Neural cell (in vitro differentiated cells): ENCODE data around the gene KRTAP21-2. TPM values are rescaled to one million over a fixed set of nuclear protein-coding genes. Genes with fewer than 3 reads are reported as not detected.
"Not testable (repeated sequence)": the region's sequence is repeated elsewhere in the genome, so short reads cannot be mapped to it uniquely, and the experiment has no call there.

Experiments used
- H2AFZ ChIP-seq: fragments of 200-600, 300-800 bp; sonication (generic), shearing (Covaris generic); 2 replicates; pipeline ENCODE4 v1.6.0; 2014; ENCODE audit warnings: low read depth, mild to moderate bottlenecking, antibody characterized with exemption, low read length, moderate library complexity
- H3F3A ChIP-seq: fragments of 200-600 bp; shearing (Covaris generic); 2 replicates; pipeline ENCODE4 v1.6.1; 2016; ENCODE audit warnings: mild to moderate bottlenecking, moderate library complexity, mixed read lengths, antibody characterized with exemption, low read length; ENCODE audit not compliant: insufficient read depth, poor library complexity, severe bottlenecking
- H3K27ac ChIP-seq: fragments of 200-600, 300-800 bp; sonication (generic), shearing (Covaris generic); 2 replicates; pipeline ENCODE4 v1.5.1; 2014; ENCODE audit warnings: mild to moderate bottlenecking, low read length, moderate library complexity
- H3K27me3 ChIP-seq: fragments of 300-800, 200-600 bp; sonication (generic), shearing (Covaris generic); 2 replicates; pipeline ENCODE4 v1.6.0; 2014; ENCODE audit warnings: mild to moderate bottlenecking, low read depth, low read length, moderate library complexity; ENCODE audit not compliant: insufficient read depth
- H3K36me3 ChIP-seq: fragments of 300-800, 200-600 bp; sonication (generic), shearing (Covaris generic); 2 replicates; pipeline ENCODE4 v1.5.1; 2014; ENCODE audit warnings: mild to moderate bottlenecking, antibody characterized with exemption, low read length, moderate library complexity; ENCODE audit not compliant: insufficient read depth
- H3K4me2 ChIP-seq: fragments of 300-800, 200-600 bp; sonication (generic), shearing (Covaris generic); 2 replicates; pipeline ENCODE4 v1.6.0; 2014; ENCODE audit warnings: mild to moderate bottlenecking, low read length
- H3K4me3 ChIP-seq: fragments of 300-800, 200-600 bp; sonication (generic), shearing (Covaris generic); 2 replicates; pipeline ENCODE4 v1.5.1; 2014; ENCODE audit warnings: mild to moderate bottlenecking, low read length, moderate library complexity
- H3K79me2 ChIP-seq: fragments of 200-600 bp; shearing (Covaris generic); replicated peaks from 2 replicates; pipeline ENCODE4 v1.6.0; 2014; ENCODE audit warnings: mild to moderate bottlenecking, low read length, moderate library complexity; ENCODE audit not compliant: insufficient read depth
- H3K9ac ChIP-seq: fragments of 300-800, 200-600 bp; sonication (generic), shearing (Covaris generic); 2 replicates; pipeline ENCODE4 v1.6.1; 2016; ENCODE audit warnings: mild to moderate bottlenecking, low read length, mixed read lengths
- H3K9me2 ChIP-seq: fragments of 200-600 bp; shearing (Covaris generic); 2 replicates; pipeline ENCODE4 v1.6.1; 2016; ENCODE audit warnings: mild to moderate bottlenecking, low read length, mixed read lengths; ENCODE audit not compliant: insufficient read depth
- H3K9me3 ChIP-seq: fragments of 200-600, 300-800 bp; sonication (generic), shearing (Covaris generic); 2 replicates; pipeline ENCODE4 v1.6.1; 2016; ENCODE audit warnings: mild to moderate bottlenecking, mixed run types, low read length, moderate library complexity, mixed read lengths
- H4K20me1 ChIP-seq: fragments of 200-600 bp; shearing (Covaris generic); 2 replicates; pipeline ENCODE4 v1.6.1; 2016; ENCODE audit warnings: mild to moderate bottlenecking, mixed run types; ENCODE audit not compliant: insufficient read depth
- EP300 ChIP-seq: fragments of 450-650 bp; conservative IDR thresholded peaks from 2 replicates; pipeline ENCODE4 v1.6.1; 2014; ENCODE audit warnings: antibody characterized with exemption, mild to moderate bottlenecking, moderate library complexity; ENCODE audit not compliant: poor library complexity, severe bottlenecking
- EZH2 ChIP-seq: fragments of 200-600, 300-800 bp; shearing (Covaris generic), sonication (generic); IDR thresholded peaks from 2 replicates; pipeline ENCODE4 v1.6.1; 2014; ENCODE audit warnings: antibody characterized with exemption, low read length, borderline replicate concordance, mild to moderate bottlenecking; ENCODE audit not compliant: insufficient read depth, poor library complexity, severe bottlenecking
- MXI1 ChIP-seq: fragments of 450-650 bp; conservative IDR thresholded peaks from 2 replicates; pipeline ENCODE4 v1.6.1; 2014; ENCODE audit warnings: antibody characterized with exemption, mild to moderate bottlenecking; ENCODE audit not compliant: poor library complexity, severe bottlenecking
- POLR2AphosphoS5 ChIP-seq: IDR thresholded peaks from 2 replicates; pipeline ENCODE4 v1.6.1; 2012
- RAD21 ChIP-seq: fragments of 450-650 bp; conservative IDR thresholded peaks from 2 replicates; pipeline ENCODE4 v1.6.1; 2014; ENCODE audit warnings: antibody characterized with exemption, mild to moderate bottlenecking, moderate library complexity
- SMC3 ChIP-seq: fragments of 450-650 bp; conservative IDR thresholded peaks from 2 replicates; pipeline ENCODE4 v1.6.1; 2014; ENCODE audit warnings: antibody characterized with exemption, mild to moderate bottlenecking, moderate library complexity; ENCODE audit not compliant: poor library complexity
- TAF1 ChIP-seq: IDR thresholded peaks from 2 replicates; pipeline ENCODE4 v1.6.1; 2012; ENCODE audit warnings: low read depth
- polyA plus RNA-seq: library from polyadenylated mRNA; depleted of rRNA; stranded (reverse); fragments of >200 nt; gene quantifications from 2 replicates; pipeline ENCODE4 v1.2.3, GENCODE V29; 2014
- TF ChIP-seq, protein P1 (sequence below): IDR thresholded peaks from 2 replicates; pipeline ENCODE4 v1.6.1; 2012; ENCODE audit warnings: borderline replicate concordance
- TF ChIP-seq, protein P2 (sequence below): fragments of 450-650 bp; IDR thresholded peaks from 2 replicates; pipeline ENCODE4 v1.5.1; 2014; ENCODE audit warnings: antibody characterized with exemption, mild to moderate bottlenecking, moderate library complexity; ENCODE audit not compliant: poor library complexity, severe bottlenecking

The KRTAP21-2 gene
- polyA plus RNA-seq, 1 donor from 2014 or later: not detected

DNA sequence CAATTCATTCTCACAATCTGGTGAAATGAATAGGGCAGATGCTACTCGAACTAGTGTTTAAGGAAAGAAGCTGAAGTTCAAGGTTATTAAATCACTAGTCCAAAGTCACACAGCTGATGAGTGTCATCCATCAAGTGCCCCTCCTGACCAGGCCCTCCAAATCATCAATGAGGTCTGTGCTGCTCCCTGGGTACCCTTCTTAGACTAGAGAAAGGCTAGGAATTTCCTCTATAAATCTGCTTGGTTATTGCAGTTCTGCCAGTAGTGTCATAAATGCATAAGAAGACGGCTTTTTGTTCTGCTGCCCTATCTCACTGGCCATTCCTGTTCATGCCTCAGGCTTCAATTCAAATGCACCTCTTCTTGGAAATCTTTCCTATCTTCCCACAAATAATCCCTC is 13.7 kb upstream of the KRTAP21-2 start:
- Histone ChIP-seq H3K27me3 (no peaks in the 10 kb centered on the region), H3K9me2 (no peaks in the 10 kb centered on the region), H3K79me2 (no peaks in the 10 kb centered on the region), H3K36me3 (no peaks in the 10 kb centered on the region), H4K20me1 (no peaks in the 10 kb centered on the region), H3K4me2 (no peak overlapping the region), H3K27ac (no peak overlapping the region), H3K9me3 (no peaks in the 10 kb centered on the region), H3F3A (no peaks in the 10 kb centered on the region), H2AFZ (no peak overlapping the region), H3K4me3 (no peak overlapping the region), H3K9ac (no peak overlapping the region)
- TF ChIP-seq EZH2: no peak
- no peak for TF ChIP-seq RAD21
- no peak for TF ChIP-seq EP300
- TF ChIP-seq, protein P1, sequence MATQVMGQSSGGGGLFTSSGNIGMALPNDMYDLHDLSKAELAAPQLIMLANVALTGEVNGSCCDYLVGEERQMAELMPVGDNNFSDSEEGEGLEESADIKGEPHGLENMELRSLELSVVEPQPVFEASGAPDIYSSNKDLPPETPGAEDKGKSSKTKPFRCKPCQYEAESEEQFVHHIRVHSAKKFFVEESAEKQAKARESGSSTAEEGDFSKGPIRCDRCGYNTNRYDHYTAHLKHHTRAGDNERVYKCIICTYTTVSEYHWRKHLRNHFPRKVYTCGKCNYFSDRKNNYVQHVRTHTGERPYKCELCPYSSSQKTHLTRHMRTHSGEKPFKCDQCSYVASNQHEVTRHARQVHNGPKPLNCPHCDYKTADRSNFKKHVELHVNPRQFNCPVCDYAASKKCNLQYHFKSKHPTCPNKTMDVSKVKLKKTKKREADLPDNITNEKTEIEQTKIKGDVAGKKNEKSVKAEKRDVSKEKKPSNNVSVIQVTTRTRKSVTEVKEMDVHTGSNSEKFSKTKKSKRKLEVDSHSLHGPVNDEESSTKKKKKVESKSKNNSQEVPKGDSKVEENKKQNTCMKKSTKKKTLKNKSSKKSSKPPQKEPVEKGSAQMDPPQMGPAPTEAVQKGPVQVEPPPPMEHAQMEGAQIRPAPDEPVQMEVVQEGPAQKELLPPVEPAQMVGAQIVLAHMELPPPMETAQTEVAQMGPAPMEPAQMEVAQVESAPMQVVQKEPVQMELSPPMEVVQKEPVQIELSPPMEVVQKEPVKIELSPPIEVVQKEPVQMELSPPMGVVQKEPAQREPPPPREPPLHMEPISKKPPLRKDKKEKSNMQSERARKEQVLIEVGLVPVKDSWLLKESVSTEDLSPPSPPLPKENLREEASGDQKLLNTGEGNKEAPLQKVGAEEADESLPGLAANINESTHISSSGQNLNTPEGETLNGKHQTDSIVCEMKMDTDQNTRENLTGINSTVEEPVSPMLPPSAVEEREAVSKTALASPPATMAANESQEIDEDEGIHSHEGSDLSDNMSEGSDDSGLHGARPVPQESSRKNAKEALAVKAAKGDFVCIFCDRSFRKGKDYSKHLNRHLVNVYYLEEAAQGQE: no peak
- TF ChIP-seq, protein P2, sequence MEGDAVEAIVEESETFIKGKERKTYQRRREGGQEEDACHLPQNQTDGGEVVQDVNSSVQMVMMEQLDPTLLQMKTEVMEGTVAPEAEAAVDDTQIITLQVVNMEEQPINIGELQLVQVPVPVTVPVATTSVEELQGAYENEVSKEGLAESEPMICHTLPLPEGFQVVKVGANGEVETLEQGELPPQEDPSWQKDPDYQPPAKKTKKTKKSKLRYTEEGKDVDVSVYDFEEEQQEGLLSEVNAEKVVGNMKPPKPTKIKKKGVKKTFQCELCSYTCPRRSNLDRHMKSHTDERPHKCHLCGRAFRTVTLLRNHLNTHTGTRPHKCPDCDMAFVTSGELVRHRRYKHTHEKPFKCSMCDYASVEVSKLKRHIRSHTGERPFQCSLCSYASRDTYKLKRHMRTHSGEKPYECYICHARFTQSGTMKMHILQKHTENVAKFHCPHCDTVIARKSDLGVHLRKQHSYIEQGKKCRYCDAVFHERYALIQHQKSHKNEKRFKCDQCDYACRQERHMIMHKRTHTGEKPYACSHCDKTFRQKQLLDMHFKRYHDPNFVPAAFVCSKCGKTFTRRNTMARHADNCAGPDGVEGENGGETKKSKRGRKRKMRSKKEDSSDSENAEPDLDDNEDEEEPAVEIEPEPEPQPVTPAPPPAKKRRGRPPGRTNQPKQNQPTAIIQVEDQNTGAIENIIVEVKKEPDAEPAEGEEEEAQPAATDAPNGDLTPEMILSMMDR: no peak
- TF ChIP-seq POLR2AphosphoS5: no peak
- TF ChIP-seq SMC3: no peak
- no peak for TF ChIP-seq TAF1
- no peak for TF ChIP-seq MXI1

DNA sequence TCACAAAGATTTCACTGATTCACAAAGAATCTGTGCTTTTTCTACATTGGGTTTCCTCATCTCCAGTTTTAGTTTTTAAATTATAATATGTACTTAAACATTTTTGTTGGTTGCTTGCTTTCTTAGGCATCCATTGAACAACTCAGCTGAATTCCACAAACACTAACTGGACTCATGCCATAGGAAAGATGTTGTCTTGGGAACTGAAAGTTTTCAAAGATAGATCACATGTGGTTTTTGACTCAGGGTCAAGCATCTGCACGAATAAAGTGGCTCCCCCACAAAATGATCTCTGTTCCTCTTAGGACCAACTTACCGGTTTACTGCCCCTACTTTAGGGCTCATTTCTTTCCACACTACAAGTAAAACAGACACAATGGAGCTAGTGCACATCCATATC is 11.2 kb upstream of the KRTAP21-2 start:
- Histone ChIP-seq H3K27me3 (no peaks in the 10 kb centered on the region), H3K36me3 (no peaks in the 10 kb centered on the region), H3K79me2 (no peaks in the 10 kb centered on the region), H3K4me3 (no peak overlapping the region), H3K9me3 (no peaks in the 10 kb centered on the region), H3F3A (no peaks in the 10 kb centered on the region), H3K9ac (no peak overlapping the region), H2AFZ (no peak overlapping the region), H3K4me2 (no peak overlapping the region), H3K27ac (no peak overlapping the region), H3K9me2 (no peaks in the 10 kb centered on the region), H4K20me1 (no peaks in the 10 kb centered on the region)
- TF ChIP-seq, protein P1: no peak
- TF ChIP-seq MXI1: no peak
- TF ChIP-seq RAD21: no peak
- TF ChIP-seq EZH2: no peak
- TF ChIP-seq SMC3: no peak
- TF ChIP-seq TAF1: no peak
- TF ChIP-seq, protein P2: no peak
- TF ChIP-seq EP300: no peak
- no peak for TF ChIP-seq POLR2AphosphoS5

DNA sequence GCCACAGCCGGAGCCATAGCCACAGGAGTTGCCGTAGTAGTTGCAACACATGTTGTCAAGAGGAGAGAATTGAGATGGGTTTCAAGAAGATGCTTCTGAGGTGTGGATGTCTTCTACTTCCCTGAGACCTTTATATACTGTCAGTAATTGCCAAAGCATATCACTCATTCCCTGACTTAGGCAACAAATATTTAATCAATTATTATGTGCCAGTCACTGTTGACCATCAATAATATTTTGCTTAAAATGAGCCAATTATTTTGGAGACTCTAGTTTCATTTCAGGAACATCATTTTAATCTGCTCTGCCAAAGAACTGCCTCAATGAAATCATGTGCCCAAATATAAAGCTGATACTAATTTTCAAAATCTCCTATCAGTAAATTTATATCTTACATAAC is 8.3 kb upstream of the KRTAP21-2 start, which contains the start of gene KRTAP21-1:
Gene KRTAP21-1 (minus strand): TSS at position 101 of the 400 bp plus-strand sequence. CDS start 50 bp downstream, at position 51.
- H3K9ac ChIP-seq, H3K9me3 ChIP-seq, H3F3A ChIP-seq, H3K4me2 ChIP-seq, H4K20me1 ChIP-seq, H3K4me3 ChIP-seq, H3K79me2 ChIP-seq, H2AFZ ChIP-seq, H3K27me3 ChIP-seq, H3K27ac ChIP-seq, H3K9me2 ChIP-seq, H3K36me3 ChIP-seq: not testable (repeated sequence)
